H1 (cell line): Measurements from ENCODE around the gene EML4. TPM values are rescaled to one million over a fixed set of nuclear protein-coding genes. Genes with fewer than 3 reads are reported as not detected.

ENCODE experiments used
- CTCF ChIA-PET: fragments of 300-600 bp; sonication (Branson Sonifier 250); formaldehyde crosslinking; loops from one replicate; lab custom pipeline; 2021; ENCODE audit not compliant: partially characterized antibody; lab: Charles Lee
- POLR2A ChIA-PET: fragments of 300-600 bp; sonication (Branson Sonifier 250); formaldehyde crosslinking; loops from one replicate; lab custom pipeline; 2021; ENCODE audit warnings: inconsistent platforms; ENCODE audit not compliant: partially characterized antibody; lab: Charles Lee
- DNase-seq, 2 experiments: peaks; one replicate each; pipeline versions ENCODE4 v3.0.0 to v3.0.0-alpha.2; 2010 to 2022; ENCODE audit warnings: low spot score in 2 of 2, low read depth in 1 of 2, mixed read lengths in 1 of 2
- FAIRE-seq: peaks from 2 replicates; lab custom pipeline; 2011; peaks lifted over from hg19 to GRCh38; lab: Jason Lieb, UNC
- H2AFZ ChIP-seq: 2 replicates; pipeline ENCODE4 v1.8.1; 2012; ENCODE audit warnings: low read length, inconsistent platforms
- H2AK5ac ChIP-seq: 2 replicates; pipeline ENCODE4 v1.6.1; 2013; ENCODE audit warnings: low read depth, low read length
- H2BK120ac ChIP-seq: replicated peaks from 2 replicates; pipeline ENCODE3; 2013; ENCODE audit warnings: low read depth, low read length, inconsistent platforms
- H2BK12ac ChIP-seq: 2 replicates; pipeline ENCODE4 v1.6.1; 2013; ENCODE audit warnings: low read depth, low read length
- H2BK15ac ChIP-seq: 2 replicates; pipeline ENCODE4 v1.6.1; 2013; ENCODE audit warnings: low read length
- H2BK20ac ChIP-seq: 2 replicates; pipeline ENCODE4 v1.6.1; 2013; ENCODE audit warnings: low read length
- H2BK5ac ChIP-seq: 2 replicates; pipeline ENCODE4 v1.6.1; 2013; ENCODE audit warnings: low read depth, low read length
- H3K14ac ChIP-seq: 2 replicates; pipeline ENCODE4 v1.6.1; 2013; ENCODE audit warnings: inconsistent platforms; ENCODE audit not compliant: insufficient read length
- H3K18ac ChIP-seq: 2 replicates; pipeline ENCODE4 v1.6.1; 2013; ENCODE audit warnings: low read length; ENCODE audit errors: extremely low read depth
- H3K23ac ChIP-seq: 2 replicates; pipeline ENCODE4 v1.6.1; 2013; ENCODE audit warnings: inconsistent platforms; ENCODE audit not compliant: insufficient read length
- H3K23me2 ChIP-seq: 2 replicates; pipeline ENCODE4 v1.6.1; 2013; ENCODE audit warnings: low read depth, low read length
- H3K27ac ChIP-seq: 2 replicates; pipeline ENCODE4 v1.6.1; 2011; ENCODE audit warnings: low read depth, low read length, inconsistent platforms
- H3K27me3 ChIP-seq, 4 experiments: replicated peaks in 1 of 4; 1 replicate in 1 of 4; 2 replicates in 3 of 4; pipeline versions ENCODE4 v1.6.1 to v1.8.1; 2011 to 2013; ENCODE audit warnings: low read length in 3 of 4, mild to moderate bottlenecking in 3 of 4, inconsistent platforms in 2 of 4, mixed read lengths in 2 of 4, moderate library complexity in 1 of 4; ENCODE audit not compliant: control insufficient read depth in 3 of 4, insufficient read depth in 3 of 4; ENCODE audit errors: extremely low read depth in 1 of 4
- H3K36me3 ChIP-seq, 4 experiments: 2 replicates each; pipeline versions ENCODE4 v1.6.1 to v1.8.1; 2011 to 2013; ENCODE audit warnings: mild to moderate bottlenecking in 4 of 4, low read length in 3 of 4, moderate library complexity in 2 of 4, control low read depth in 1 of 4, inconsistent platforms in 1 of 4; ENCODE audit not compliant: insufficient read depth in 4 of 4, control insufficient read depth in 2 of 4
- H3K4ac ChIP-seq: replicated peaks from 2 replicates; pipeline ENCODE3; 2013; ENCODE audit warnings: low read length, low read depth, mixed read lengths, inconsistent platforms; ENCODE audit not compliant: insufficient read length
- H3K4me1 ChIP-seq, 4 experiments: replicated peaks in 1 of 4; 1 replicate in 1 of 4; 2 replicates in 3 of 4; pipeline versions ENCODE4 v1.6.1 to v1.8.1; 2011 to 2013; ENCODE audit warnings: low read length in 3 of 4, inconsistent platforms in 2 of 4, mixed read lengths in 1 of 4; ENCODE audit not compliant: insufficient read depth in 4 of 4, control insufficient read depth in 3 of 4
- H3K4me2 ChIP-seq, 2 experiments: 2 replicates each; pipeline versions ENCODE4 v1.6.1 to v1.8.1; 2011 to 2013; ENCODE audit warnings: low read depth in 2 of 2, low read length in 2 of 2, control low read depth in 1 of 2, inconsistent platforms in 1 of 2, mild to moderate bottlenecking in 1 of 2; ENCODE audit not compliant: insufficient read depth in 1 of 2
- H3K4me3 ChIP-seq, 4 experiments: fragments of 200-600, 300-600 bp in 1 of 4; sonication (generic), shearing (Covaris generic), sonication (Bioruptor Twin) in 1 of 4; 2 replicates each; pipeline versions ENCODE4 v1.5.1 to v1.8.1; 2011 to 2016; ENCODE audit warnings: low read length in 4 of 4, low read depth in 3 of 4, control low read depth in 2 of 4, inconsistent platforms in 2 of 4, mild to moderate bottlenecking in 2 of 4, mixed read lengths in 1 of 4, moderate library complexity in 1 of 4; ENCODE audit not compliant: insufficient read depth in 2 of 4; ENCODE audit errors: extremely low read depth in 1 of 4
- H3K56ac ChIP-seq: replicated peaks from 2 replicates; pipeline ENCODE3; 2013; ENCODE audit warnings: low read depth, mild to moderate bottlenecking, mixed read lengths, low read length, inconsistent platforms; ENCODE audit not compliant: insufficient read length
- H3K79me1 ChIP-seq: 2 replicates; pipeline ENCODE4 v1.6.1; 2013; ENCODE audit warnings: low read depth, low read length, control low read depth
- H3K79me2 ChIP-seq, 2 experiments: 2 replicates each; pipeline versions ENCODE4 v1.6.1 to v1.8.1; 2012 to 2013; ENCODE audit warnings: low read length in 2 of 2, mild to moderate bottlenecking in 2 of 2, inconsistent platforms in 1 of 2; ENCODE audit not compliant: insufficient read depth in 2 of 2, control insufficient read depth in 1 of 2
- H3K9ac ChIP-seq, 4 experiments: replicated peaks in 1 of 4; 1 replicate in 1 of 4; 2 replicates in 3 of 4; pipeline versions ENCODE4 v1.6.1 to v1.8.1; 2011 to 2013; ENCODE audit warnings: low read depth in 3 of 4, low read length in 3 of 4, control low read depth in 2 of 4, mild to moderate bottlenecking in 2 of 4, moderate library complexity in 2 of 4, inconsistent platforms in 1 of 4; ENCODE audit errors: extremely low read depth in 1 of 4
- H3K9me3 ChIP-seq, 2 experiments: 2 replicates each; pipeline versions ENCODE4 v1.6.1 to v1.8.1; 2012 to 2013; ENCODE audit warnings: mild to moderate bottlenecking in 2 of 2, moderate library complexity in 2 of 2, control low read depth in 1 of 2, inconsistent platforms in 1 of 2, low read depth in 1 of 2, low read length in 1 of 2, mixed read lengths in 1 of 2; ENCODE audit not compliant: insufficient read depth in 2 of 2
- H4K20me1 ChIP-seq, 2 experiments: replicated peaks in 1 of 2; 2 replicates each; pipeline versions ENCODE3 to v1.8.1; 2011 to 2013; ENCODE audit warnings: inconsistent platforms in 2 of 2, low read length in 2 of 2, mild to moderate bottlenecking in 1 of 2; ENCODE audit not compliant: insufficient read depth in 2 of 2, control insufficient read depth in 1 of 2
- H4K5ac ChIP-seq: 2 replicates; pipeline ENCODE4 v1.6.1; 2013; ENCODE audit warnings: low read length, low read depth, mixed read lengths, inconsistent platforms; ENCODE audit not compliant: insufficient read length
- H4K8ac ChIP-seq: 2 replicates; pipeline ENCODE4 v1.8.0; 2013; ENCODE audit warnings: mild to moderate bottlenecking, moderate library complexity, low read length, inconsistent platforms; ENCODE audit not compliant: insufficient read depth; ENCODE audit errors: extremely low read depth
- H4K91ac ChIP-seq: replicated peaks from 2 replicates; pipeline ENCODE3; 2013; ENCODE audit warnings: low read length, mixed read lengths, inconsistent platforms; ENCODE audit not compliant: insufficient read length
- CBX8 ChIP-seq: fragments of 300-800, 300-1000 bp; sonication (generic); IDR thresholded peaks from 2 replicates; pipeline ENCODE4 v1.7.1; 2016; ENCODE audit warnings: low read depth, low read length, borderline replicate concordance
- EGR1 ChIP-seq: IDR thresholded peaks from 2 replicates; pipeline ENCODE4 v1.6.1; 2011; ENCODE audit warnings: low read depth, low read length, borderline replicate concordance
- RXRA ChIP-seq: IDR thresholded peaks from 2 replicates; pipeline ENCODE4 v1.6.1; 2011; ENCODE audit warnings: low read depth, mild to moderate bottlenecking, low read length, moderate library complexity; ENCODE audit not compliant: insufficient read depth
- TCF12 ChIP-seq: IDR thresholded peaks from 2 replicates; pipeline ENCODE4 v1.6.1; 2011; ENCODE audit warnings: low read depth, mild to moderate bottlenecking, low read length
- WGBS, 2 experiments: shearing (Covaris generic) in 1 of 2; methylation state at CpG; one replicate each; pipeline versions ENCODE4 v1.1.6 to v1.1.7; 2013 to 2015; ENCODE audit warnings: low lambda C conversion rate in 2 of 2, mixed read lengths in 2 of 2, inconsistent platforms in 1 of 2, low coverage in 1 of 2, missing lambda C conversion rate in 1 of 2; ENCODE audit not compliant: insufficient replicate concordance in 2 of 2, insufficient coverage in 1 of 2, insufficient read length in 1 of 2; ENCODE audit errors: extremely low coverage in 1 of 2, missing lambda C conversion rate in 1 of 2; 5-methylcytosine and 5-hydroxymethylcytosine counted together
- polyA plus RNA-seq, 7 experiments: library from polyadenylated mRNA; depleted of rRNA in 3 of 7; stranded (reverse) in 5 of 7; unstranded in 2 of 7; fragments of >200 nt in 5 of 7; fragments of 200-250 nt in 2 of 7; gene quantifications; 1 replicate in 5 of 7; 2 replicates in 1 of 7; 4 replicates in 1 of 7; pipeline versions ENCODE4 v1.2.1 to v1.2.3, GENCODE V29; 2011 to 2013; ENCODE audit warnings: missing spikeins in 2 of 7, mixed read lengths in 2 of 7
- total RNA-seq: library from RNA; stranded (reverse); fragmentation: NEBNext Ultra II Directional; extraction: Animal tissue kit (Norgen Biotek cat#: 25700); gene quantifications from 2 replicates; pipeline ENCODE4 v1.2.1, GENCODE V29; 2021

EML4 gene
- total and polyA plus RNA-seq, 2 of the 8 experiments (the other 6 are each of a cell fraction or from before 2014, with no cell fraction given): 50.1 to 104 TPM

DNA sequence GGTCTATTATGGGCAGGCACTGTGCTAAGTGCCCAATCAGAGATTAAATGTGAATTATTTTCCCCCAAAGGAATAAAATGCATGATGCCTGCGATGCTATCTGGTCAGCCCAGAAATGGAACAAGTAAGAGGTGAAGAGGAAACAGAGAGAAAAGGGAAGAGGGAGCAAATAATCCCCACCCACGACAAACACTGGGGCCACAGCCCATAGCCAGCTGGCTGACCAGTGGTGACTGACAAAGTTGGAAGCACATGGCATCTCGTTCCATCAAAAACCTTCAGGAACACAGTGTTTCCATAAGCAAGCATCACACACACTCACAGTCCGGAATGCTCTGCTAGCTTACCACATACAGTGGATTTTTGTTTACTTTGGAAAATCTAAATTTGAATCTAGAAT, 213.0 kb downstream of the EML4 start:
- FAIRE-seq: no peak
- no peak overlapping the region for H2AFZ ChIP-seq
- ChIA-PET POLR2A (interaction anchor here (1.7 kb wide), 1 partner anchor 26 kb away, joined by 3 read pairs; no protein-coding TSS in a partner anchor), CTCF (interaction anchor here (0.7 to 1.7 kb wide), 3 partner anchors 12 to 121 kb away, joined by 4 read pairs; no protein-coding TSS in a partner anchor)
- H4K5ac ChIP-seq: no peak overlapping the region
- DNase-seq: no peak
- 92% methylated on average over 4 of the region's 4 CpGs; no CpG with 5 or more reads in 1 of the 2 experiments for WGBS, 2 experiments
- no peaks in the 10 kb centered on the region for H3K23me2 ChIP-seq
- H3K36me3 ChIP-seq: no peaks in the 10 kb centered on the region
- H3K9me3 ChIP-seq: no peaks in the 10 kb centered on the region
- H2AK5ac ChIP-seq: no peak overlapping the region
- no peak overlapping the region for H3K9ac ChIP-seq
- no peak overlapping the region for H2BK5ac ChIP-seq
- no peaks in the 10 kb centered on the region for H3K79me1 ChIP-seq
- H4K20me1 ChIP-seq: no peaks in the 10 kb centered on the region
- no peak overlapping the region for H2BK20ac ChIP-seq
- H3K4me2 ChIP-seq: no peak overlapping the region
- no peaks in the 10 kb centered on the region for H3K79me2 ChIP-seq
- no peak overlapping the region for H3K14ac ChIP-seq
- no peaks in the 10 kb centered on the region for H3K4me1 ChIP-seq
- no peak overlapping the region for H3K27ac ChIP-seq
- H3K18ac ChIP-seq: no peak overlapping the region
- no peak overlapping the region for H3K56ac ChIP-seq
- no peak overlapping the region for H3K23ac ChIP-seq
- no peak overlapping the region for H2BK15ac ChIP-seq
- no peak overlapping the region for H4K91ac ChIP-seq
- TF ChIP-seq EGR1: no peak
- no peak for TF ChIP-seq CBX8
- TF ChIP-seq TCF12: no peak
- TF ChIP-seq RXRA: no peak
- H2BK120ac ChIP-seq: no peak overlapping the region
- no peak overlapping the region for H4K8ac ChIP-seq
- no peak overlapping the region for H3K4me3 ChIP-seq
- H3K4ac ChIP-seq: no peak overlapping the region
- H2BK12ac ChIP-seq: no peak overlapping the region
- H3K27me3 ChIP-seq: no peaks in the 10 kb centered on the region

Other genes starting within 250 kb of the EML4 start
- 48.0 and 49.9 TPM in 2 replicates for gene PKDCC, start 121.3 kb upstream of the EML4 start, total RNA-seq
- 80.1 and 115 TPM in 2 replicates for gene PKDCC, start 121.3 kb upstream of the EML4 start, polyA plus RNA-seq (2011; rRNA removed)
- 85.6 and 91.7 TPM in 2 replicates for gene COX7A2L, start 191.9 kb downstream of the EML4 start, total RNA-seq
- gene COX7A2L, start 191.9 kb downstream of the EML4 start, polyA plus RNA-seq (2011; rRNA removed): 67.1 and 114 TPM in 2 replicates